Right lobe of liver (tissue), 6 donors: ENCODE measurements around the gene RSAD2. TPM values are rescaled to one million over a fixed set of nuclear protein-coding genes. Genes with fewer than 3 reads are reported as not detected.

Experiments
- ATAC-seq, 4 donors: fragments of 200-7000 bp; cut with Tn5 transposase; one replicate each; pipeline ENCODE4 v1.9.1; 2020; ENCODE audit warnings: mild to moderate bottlenecking in 4 of 4, moderate library complexity in 4 of 4
- DNase-seq, 3 donors: peaks; one replicate each; pipeline ENCODE4 v3.0.0-alpha.2; 2020
- H3K27ac ChIP-seq, 3 donors: fragments of 200-600 bp; one replicate each; pipeline ENCODE4 v1.8.0; 2022
- H3K27me3 ChIP-seq, 2 donors: fragments of 200-600 bp; one replicate each; pipeline ENCODE4 v1.8.0; 2022
- H3K36me3 ChIP-seq, 4 donors: fragments of 200-600 bp; sonication (generic) in 1 of 4; one replicate each; pipeline versions ENCODE4 v1.5.1 to v1.8.0; 2017 to 2022; ENCODE audit warnings: control low read depth in 1 of 4
- H3K4me1 ChIP-seq, 4 donors: fragments of 200-600 bp; sonication (generic) in 1 of 4; one replicate each; pipeline versions ENCODE4 v1.5.1 to v1.8.0; 2017 to 2022; ENCODE audit warnings: control low read depth in 1 of 4
- H3K4me3 ChIP-seq, 3 donors: fragments of 200-600 bp; one replicate each; pipeline ENCODE4 v1.8.0; 2022
- H3K9me3 ChIP-seq, 4 donors: fragments of 200-600 bp; sonication (generic) in 1 of 4; one replicate each; pipeline versions ENCODE4 v1.5.1 to v1.8.0; 2017 to 2022; ENCODE audit warnings: control low read depth in 1 of 4
- POLR2A ChIP-seq: fragments of 450-650 bp; IDR thresholded peaks from one replicate; pipeline ENCODE4 v1.6.1; 2017; ENCODE audit warnings: antibody characterized with exemption, mild to moderate bottlenecking
- WGBS: methylation state at CpG from one replicate; pipeline ENCODE4 v1.1.6; 2018; ENCODE audit warnings: low coverage, low lambda C conversion rate; ENCODE audit not compliant: insufficient coverage; ENCODE audit errors: missing lambda C conversion rate; 5-methylcytosine and 5-hydroxymethylcytosine counted together
- intact Hi-C, 2 donors: fragments of 100-400 bp; cut with DNase I; formaldehyde crosslinking; loops; one replicate each; pipeline versions ENCODE4 v1.11.2 to v1.14.1; 2022
- total RNA-seq, 6 experiments: library from RNA; depleted of rRNA in 2 of 6; stranded (reverse); fragments of >200 nt in 2 of 6; fragmentation: NEBNext Ultra II Directional in 3 of 6; extraction: Animal tissue kit (Norgen Biotek cat#: 25700) in 3 of 6; gene quantifications; one replicate each; pipeline versions ENCODE4 v1.1.0 to v1.2.4, GENCODE V29; 2016 to 2023
- TF ChIP-seq, protein P1 (sequence below), 4 donors: fragments of 200-600 bp in 3 of 4; fragments of 450-650 bp in 1 of 4; IDR thresholded peaks; one replicate each; pipeline versions ENCODE4 v1.5.1 to v1.8.0; 2016 to 2022; ENCODE audit warnings: antibody characterized with exemption in 4 of 4, mild to moderate bottlenecking in 2 of 4
- donor health status: DM: no; HTN: yes; CAD: no.
- donor health status: DM: no; HTN: no; CAD: no.
- donor health status: DM: no; HTN: no; CAD: no.
- donor health status: DM: no; HTN: yes; CAD: no.
- donor health status: DM: no; HTN: yes; CAD: no.

The RSAD2 gene
- total RNA-seq, 6 experiments from 2014 or later, result 0.37 to 2.7 (median 1.1) TPM

DNA sequence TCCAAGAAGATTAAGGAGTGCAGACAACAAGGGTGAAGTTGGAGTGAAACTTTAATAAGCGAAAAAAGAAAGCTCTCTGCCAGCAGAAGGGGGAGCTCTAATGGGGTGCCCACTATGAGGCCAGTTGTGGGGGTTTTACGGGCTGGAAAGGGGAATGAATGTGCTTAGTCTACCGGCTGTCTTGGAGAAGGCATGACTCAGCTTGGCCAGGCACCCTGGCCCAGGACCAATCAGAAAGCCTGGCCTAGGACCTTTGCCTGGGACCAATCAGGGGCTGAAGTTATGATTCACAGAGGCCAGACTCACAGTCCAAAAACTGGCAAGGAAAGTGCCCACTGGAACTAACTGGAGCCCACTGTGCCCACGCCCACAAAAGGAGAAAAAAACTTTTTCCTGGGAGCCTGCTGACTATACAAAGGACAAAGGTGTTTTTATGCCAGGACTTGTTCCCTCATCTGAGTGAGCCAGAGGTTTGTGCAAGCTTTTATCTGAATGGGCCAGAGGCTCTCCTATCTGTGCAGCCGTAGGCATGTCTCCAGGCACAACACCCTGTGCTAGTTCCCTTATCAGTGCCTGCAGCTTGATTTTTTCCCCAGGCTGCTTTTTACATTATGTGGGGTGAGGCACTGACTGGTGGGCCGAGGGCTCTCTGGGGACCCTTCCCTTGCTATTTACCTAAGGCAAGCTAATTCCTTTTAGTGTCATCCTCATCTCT lies 30.5 kb upstream of the RSAD2 start:
- Histone ChIP-seq H3K4me3 (no peak overlapping the region), H3K9me3 (peaks cover 0 to 25% (median 4%) of the 10 kb centered on the region in 4 donors), H3K36me3 (no peaks in the 10 kb centered on the region), H3K27me3 (no peaks in the 10 kb centered on the region), H3K27ac (no peak overlapping the region), H3K4me1 (no peaks in the 10 kb centered on the region)
- DNase-seq, result no peak
- no peak for ATAC-seq
- TF ChIP-seq, protein P1, sequence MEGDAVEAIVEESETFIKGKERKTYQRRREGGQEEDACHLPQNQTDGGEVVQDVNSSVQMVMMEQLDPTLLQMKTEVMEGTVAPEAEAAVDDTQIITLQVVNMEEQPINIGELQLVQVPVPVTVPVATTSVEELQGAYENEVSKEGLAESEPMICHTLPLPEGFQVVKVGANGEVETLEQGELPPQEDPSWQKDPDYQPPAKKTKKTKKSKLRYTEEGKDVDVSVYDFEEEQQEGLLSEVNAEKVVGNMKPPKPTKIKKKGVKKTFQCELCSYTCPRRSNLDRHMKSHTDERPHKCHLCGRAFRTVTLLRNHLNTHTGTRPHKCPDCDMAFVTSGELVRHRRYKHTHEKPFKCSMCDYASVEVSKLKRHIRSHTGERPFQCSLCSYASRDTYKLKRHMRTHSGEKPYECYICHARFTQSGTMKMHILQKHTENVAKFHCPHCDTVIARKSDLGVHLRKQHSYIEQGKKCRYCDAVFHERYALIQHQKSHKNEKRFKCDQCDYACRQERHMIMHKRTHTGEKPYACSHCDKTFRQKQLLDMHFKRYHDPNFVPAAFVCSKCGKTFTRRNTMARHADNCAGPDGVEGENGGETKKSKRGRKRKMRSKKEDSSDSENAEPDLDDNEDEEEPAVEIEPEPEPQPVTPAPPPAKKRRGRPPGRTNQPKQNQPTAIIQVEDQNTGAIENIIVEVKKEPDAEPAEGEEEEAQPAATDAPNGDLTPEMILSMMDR (IDR thresholded peaks at IDR 0.05), result no peak
- TF ChIP-seq POLR2A, result no peak
- intact Hi-C loops, result no loop called here
- 94% methylated on average over 5 of the region's 6 CpGs for WGBS

DNA sequence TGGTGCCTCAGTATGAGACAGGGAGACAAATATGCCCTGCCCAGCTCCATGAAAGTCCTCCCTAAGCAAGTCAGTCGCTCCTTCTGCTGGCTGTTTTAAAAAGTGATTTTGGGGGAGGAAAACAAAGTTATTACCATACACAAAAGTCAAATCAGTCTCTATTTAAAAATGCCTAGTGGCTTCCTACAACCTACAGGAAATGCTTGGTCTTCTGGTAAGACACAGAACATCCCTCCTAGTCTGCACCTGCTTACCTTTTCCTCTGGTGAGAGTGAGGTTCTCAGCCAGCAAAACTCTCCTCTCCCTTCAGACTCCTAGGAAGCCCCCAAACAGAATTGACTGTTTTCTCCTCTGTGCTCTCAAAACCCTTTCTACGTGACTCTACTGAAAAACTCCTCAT lies 25.4 kb upstream of the RSAD2 start:
- no peak for DNase-seq

DNA sequence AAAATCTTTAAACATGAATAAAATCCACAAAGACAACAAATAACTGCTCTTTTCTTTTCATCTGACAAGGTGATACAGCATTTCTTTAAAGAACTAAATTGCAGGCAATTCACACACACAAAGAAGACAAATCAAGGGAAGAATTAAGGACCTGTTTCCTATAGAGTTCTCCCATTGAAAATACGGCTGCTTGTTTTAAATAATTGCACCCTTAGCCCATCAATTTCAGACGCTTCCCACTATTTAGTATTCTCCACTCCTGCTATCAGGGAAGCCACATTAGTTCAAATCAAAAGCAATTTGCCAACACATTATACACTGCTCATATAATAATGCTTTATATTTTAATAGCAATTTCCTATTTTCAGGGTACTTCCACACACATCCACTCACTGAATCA lies 23.2 kb upstream of the RSAD2 start:
- H3K4me1 ChIP-seq, result no peaks in the 10 kb centered on the region
- no peak for DNase-seq
- peaks cover 0 to 4% (median 0%) of the 10 kb centered on the region in 4 donors for H3K9me3 ChIP-seq
- no peak overlapping the region for H3K27ac ChIP-seq
- H3K27me3 ChIP-seq, result no peaks in the 10 kb centered on the region
- no peaks in the 10 kb centered on the region for H3K36me3 ChIP-seq
- intact Hi-C loops, result no loop called here
- no peak for ATAC-seq
- TF ChIP-seq, protein P1 (IDR thresholded peaks at IDR 0.05), result no peak
- no peak for TF ChIP-seq POLR2A
- 88% methylated on average over 1 of the region's 2 CpGs for WGBS
- H3K4me3 ChIP-seq, result no peak overlapping the region

More for the DNA sequence above, 25.4 kb upstream of the RSAD2 start:
- Histone ChIP-seq H3K36me3 (no peaks in the 10 kb centered on the region), H3K9me3 (no peaks in the 10 kb centered on the region), H3K4me3 (no peak overlapping the region), H3K27ac (no peak overlapping the region), H3K27me3 (no peaks in the 10 kb centered on the region), H3K4me1 (no peaks in the 10 kb centered on the region)
- ATAC-seq, result no peak
- TF ChIP-seq POLR2A, result no peak
- TF ChIP-seq, protein P1 (IDR thresholded peaks at IDR 0.05), result no peak
- WGBS, result 93% methylated on average over 2 of the region's 2 CpGs
- intact Hi-C loops, result no loop called here

DNA sequence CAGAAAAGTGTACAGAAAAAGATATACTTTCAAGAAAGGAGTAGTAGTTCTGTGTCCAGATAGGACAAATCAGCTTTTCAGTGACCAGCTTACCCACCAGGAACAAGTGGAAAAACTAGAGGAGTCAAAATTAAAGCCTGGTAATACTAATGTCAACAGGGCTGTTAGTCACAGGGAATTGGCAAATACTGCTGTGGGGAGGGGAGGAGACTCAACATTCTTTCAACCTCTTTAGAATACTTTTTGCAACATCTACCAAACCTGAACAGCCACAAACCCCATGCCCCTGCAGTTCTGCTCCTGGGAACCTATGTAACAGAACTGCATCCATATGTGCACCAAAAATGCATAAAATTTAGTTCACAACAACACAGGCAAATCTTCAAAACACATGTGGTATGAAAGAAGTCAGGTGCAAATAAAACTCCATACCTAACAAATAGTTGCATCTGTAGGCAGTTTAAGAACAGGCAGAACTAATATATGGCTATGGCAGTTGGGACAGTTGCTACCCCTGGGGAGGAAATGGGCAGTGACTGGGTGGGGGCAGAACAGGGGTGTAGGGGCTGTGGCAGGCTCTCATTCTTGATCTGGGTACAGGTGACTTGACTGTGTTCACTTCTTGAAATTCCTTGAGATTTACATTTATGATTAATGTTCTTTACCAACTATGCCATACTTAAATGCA lies 21.6 kb upstream of the RSAD2 start:
- TF ChIP-seq, protein P1 (IDR thresholded peaks at IDR 0.05), result no peak
- TF ChIP-seq POLR2A, result no peak
- Histone ChIP-seq H3K4me1 (no peaks in the 10 kb centered on the region), H3K27me3 (no peaks in the 10 kb centered on the region), H3K36me3 (peaks cover 0 to 2% (median 0%) of the 10 kb centered on the region in 4 donors), H3K9me3 (peaks cover 0 to 4% (median 0%) of the 10 kb centered on the region in 4 donors), H3K4me3 (no peak overlapping the region), H3K27ac (no peak overlapping the region)
- DNase-seq (no peak), ATAC-seq (peak in 1 of 4 donors; percentile 92)
- intact Hi-C loops, result no loop called here
